Right ventricle myocardium superior (tissue), 1 donor: Measurements from ENCODE around the gene PPP1R14D. TPM values are rescaled to one million over a fixed set of nuclear protein-coding genes. Genes with fewer than 3 reads are reported as not detected.

ENCODE experiments used
- ATAC-seq: fragments of 200-7000 bp; cut with Tn5 transposase; one replicate; pipeline ENCODE4 v1.9.1; 2020; ENCODE audit warnings: mild to moderate bottlenecking; ENCODE audit not compliant: poor library complexity
- DNase-seq: peaks from one replicate; pipeline ENCODE4 v3.0.0-alpha.2; 2020
- intact Hi-C: fragments of 100-400 bp; cut with DNase I; formaldehyde crosslinking; loops from one replicate; pipeline ENCODE4 v1.11.2; 2022
- total RNA-seq: library from RNA; stranded (reverse); fragmentation: NEBNext Ultra II Directional; extraction: Animal tissue kit (Norgen Biotek cat#: 25700); gene quantifications from one replicate; pipeline ENCODE4 v1.2.1, GENCODE V29; 2021
- donor health status: DM: no; HTN: yes; CAD: no; lungs with severe emphysema.

Gene PPP1R14D
- total RNA-seq, 1 donor from 2014 or later = not detected

DNA sequence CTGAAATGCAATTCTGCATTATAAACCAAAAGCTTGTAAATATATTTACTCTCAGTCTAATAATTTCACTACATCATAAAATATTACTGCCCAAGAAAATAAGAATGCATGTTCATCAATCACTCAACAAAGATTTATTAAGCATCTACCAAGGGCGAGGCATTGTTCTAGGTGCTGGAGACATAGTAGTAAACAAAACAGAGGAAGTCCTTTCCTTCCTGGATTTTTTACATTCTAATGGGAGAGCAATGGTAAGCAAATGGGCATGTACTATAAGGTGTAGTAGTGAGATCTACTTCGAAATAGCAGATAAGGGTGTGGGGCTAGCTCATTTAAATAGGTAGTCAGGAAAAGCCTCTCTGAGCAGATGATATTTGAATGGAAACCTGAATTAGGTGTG lies 32.5 kb downstream of the PPP1R14D start:
- no peak for ATAC-seq
- intact Hi-C loops = no loop called here
- no peak for DNase-seq

DNA sequence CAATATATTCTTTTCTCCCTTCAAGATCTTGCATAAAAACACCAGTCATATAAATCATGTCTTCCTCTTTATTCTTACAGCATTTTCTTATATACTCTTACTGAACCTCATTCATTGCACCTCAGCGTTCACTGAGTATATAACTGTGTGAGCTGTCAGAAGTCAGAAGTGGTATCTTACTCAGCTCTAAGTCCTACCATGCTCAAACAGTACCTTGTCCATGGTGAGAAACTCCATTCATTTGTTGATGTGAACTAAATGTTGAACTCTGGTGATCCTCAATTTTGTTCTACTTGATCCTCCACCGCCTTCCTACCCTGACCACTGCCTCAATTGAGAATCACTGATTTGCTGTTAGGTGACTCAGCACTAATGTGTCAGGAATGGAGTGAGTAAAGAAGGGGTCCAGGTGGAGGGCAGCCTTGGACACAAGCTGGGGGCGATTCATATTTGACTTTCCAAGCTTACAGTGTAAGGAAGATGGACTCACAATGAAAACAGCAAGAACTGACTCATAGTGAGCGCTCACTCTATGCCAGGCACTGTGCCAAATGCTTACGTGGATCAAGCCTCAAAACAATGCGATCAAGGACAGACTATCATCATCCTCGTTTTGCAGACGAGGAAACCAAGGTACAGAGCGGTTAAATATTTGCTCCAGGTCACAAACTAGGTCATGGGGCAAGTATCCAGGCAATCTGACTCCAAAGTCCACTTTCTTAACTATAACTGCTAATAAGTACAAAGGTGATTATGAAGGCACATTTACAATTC lies 35.1 kb downstream of the PPP1R14D start:
- intact Hi-C loops = no loop called here
- DNase-seq (no peak), ATAC-seq (peak; percentile 43)

- ATAC-seq (no peak), DNase-seq (no peak)
- intact Hi-C loops = no loop called here
Observed at GRCh38 chr15:40792394-40792793, 36.1 kb downstream of the PPP1R14D start.

GRCh38 chr15:40790718-40791117 lies 37.8 kb downstream of the PPP1R14D start:
- intact Hi-C loops = no loop called here
- DNase-seq (no peak), ATAC-seq (no peak)

GRCh38 chr15:40789999-40790398 lies 38.5 kb downstream of the PPP1R14D start:
- intact Hi-C loops = no loop called here
- DNase-seq (no peak), ATAC-seq (no peak)

DNA sequence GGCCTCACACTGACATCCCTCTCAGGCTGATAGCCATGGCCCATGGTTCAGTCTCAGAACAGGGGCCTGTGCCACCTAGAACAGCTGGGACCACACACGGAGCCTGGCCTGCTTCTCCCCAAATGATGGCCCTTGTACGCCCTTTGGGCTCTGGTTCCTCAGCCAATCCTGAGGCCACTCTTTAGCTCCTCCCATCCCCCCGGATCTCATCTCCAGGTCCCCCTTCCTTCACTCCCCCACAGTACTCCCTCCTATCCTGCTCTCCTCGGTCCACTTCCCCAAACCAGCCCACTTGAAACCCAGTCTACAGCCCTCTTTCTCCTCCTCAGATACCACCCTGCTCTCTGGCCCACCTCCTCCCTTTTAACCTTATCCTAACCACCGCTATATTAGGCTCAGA lies 39.4 kb downstream of the PPP1R14D start:
- ATAC-seq = no peak
- intact Hi-C loops = no loop called here
- no peak for DNase-seq

DNA sequence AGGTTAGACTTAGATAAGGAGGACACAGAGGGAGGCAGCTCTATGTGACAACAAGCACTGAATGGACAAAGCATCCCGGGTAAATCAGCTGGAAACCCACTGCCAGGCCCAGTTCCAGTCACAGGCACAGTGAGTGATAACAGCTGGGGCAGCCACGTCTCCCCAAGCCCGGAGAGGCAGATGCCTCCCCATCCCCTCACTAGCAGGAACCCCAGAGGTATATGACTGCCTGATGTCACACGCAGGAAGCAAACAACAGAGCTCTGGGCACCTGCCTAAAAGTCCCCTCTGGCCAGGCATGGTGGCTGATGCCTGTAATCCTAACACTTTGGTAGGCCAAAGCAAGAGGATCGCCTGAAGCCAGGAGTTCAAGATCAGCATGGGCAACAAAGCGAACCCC lies 40.5 kb downstream of the PPP1R14D start:
- no peak for DNase-seq
- intact Hi-C loops = no loop called here
- peak; percentile 25 for ATAC-seq

- peak; percentile 32 for ATAC-seq
- no peak for DNase-seq
- intact Hi-C loops = no loop called here
Observed at GRCh38 chr15:40787344-40787841, 41.1 kb downstream of the PPP1R14D start.

- intact Hi-C loops = no loop called here
- no peak for DNase-seq
- ATAC-seq = no peak
Observed at GRCh38 chr15:40785814-40786213, 42.7 kb downstream of the PPP1R14D start.

- DNase-seq (no peak), ATAC-seq (no peak)
- intact Hi-C loops = no loop called here
Observed at GRCh38 chr15:40785164-40785563, 43.3 kb downstream of the PPP1R14D start.

- intact Hi-C loops = no loop called here
- DNase-seq (no peak), ATAC-seq (peak; percentile 73)
Observed at GRCh38 chr15:40782609-40783227, 45.8 kb downstream of the PPP1R14D start.

DNA sequence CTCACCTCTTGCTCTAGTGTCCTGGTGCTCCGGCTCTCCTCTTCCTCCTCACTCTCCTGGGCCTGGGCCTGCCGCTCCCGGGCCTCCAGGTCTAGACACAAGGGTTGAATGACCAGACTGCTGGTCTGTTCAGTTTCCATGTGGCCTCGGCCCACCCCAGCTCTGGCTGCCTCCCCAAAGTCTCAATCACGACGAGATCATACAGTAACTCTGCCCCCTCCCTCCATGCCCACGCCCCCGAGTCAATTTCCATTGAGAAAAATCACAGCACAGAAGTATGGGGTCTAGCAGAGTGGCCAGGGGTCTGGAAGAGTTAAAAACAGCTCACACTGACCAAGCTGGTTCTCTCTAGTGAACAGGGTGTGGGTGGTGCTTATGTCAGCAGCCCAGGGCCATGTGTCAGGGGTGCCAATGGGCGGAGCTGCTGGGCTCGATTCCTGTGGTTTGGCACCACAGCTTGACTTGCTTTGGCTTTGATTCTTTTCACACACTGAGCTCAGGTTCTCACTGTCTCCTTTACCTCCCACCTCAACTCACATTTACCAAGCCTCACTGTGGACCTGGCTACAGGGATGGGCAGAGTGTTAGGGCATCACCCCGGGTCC lies 51.9 kb downstream of the PPP1R14D start:
- ATAC-seq (peak; percentile 29), DNase-seq (no peak)
- intact Hi-C loops = no loop called here

DNA sequence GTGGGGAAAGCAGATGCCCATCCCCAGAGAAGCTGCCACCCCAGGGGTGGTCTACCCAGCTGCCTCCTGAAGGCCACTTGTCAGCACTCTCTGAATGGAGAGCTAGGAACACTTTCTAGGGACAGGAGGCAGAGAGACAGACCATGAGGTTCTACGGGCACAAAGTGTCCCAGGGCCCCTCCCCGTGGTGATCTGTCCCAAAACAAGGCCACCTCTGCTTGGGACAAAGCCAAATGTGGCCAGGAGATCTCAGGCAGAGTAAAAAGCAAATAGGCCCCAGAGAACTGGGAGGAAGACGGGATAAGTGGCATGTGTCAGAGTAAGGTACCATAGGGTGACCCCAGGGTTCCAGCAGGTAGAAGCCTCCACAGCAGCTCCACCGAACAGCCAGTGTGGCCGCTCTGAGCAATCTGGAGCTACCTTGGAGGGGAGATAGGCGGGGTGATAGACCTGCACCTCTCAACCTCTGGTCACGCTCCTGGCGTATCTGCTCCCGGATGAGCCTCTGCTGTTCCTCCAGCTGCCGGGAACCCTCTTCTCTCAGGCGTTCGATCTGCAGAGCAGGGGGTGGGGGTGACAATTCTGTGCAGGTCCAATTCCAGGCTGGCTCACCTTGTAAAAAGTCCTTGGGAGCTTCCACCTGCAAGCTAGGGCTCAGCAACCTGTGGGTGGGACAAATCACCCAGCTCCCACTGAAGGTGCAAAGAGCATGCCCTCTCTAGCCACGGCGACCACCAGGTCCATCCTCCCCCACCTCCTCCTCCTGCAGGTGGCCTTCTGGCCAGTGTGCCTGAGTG lies 52.6 kb downstream of the PPP1R14D start:
- intact Hi-C loops = no loop called here
- ATAC-seq (no peak), DNase-seq (no peak)

DNA sequence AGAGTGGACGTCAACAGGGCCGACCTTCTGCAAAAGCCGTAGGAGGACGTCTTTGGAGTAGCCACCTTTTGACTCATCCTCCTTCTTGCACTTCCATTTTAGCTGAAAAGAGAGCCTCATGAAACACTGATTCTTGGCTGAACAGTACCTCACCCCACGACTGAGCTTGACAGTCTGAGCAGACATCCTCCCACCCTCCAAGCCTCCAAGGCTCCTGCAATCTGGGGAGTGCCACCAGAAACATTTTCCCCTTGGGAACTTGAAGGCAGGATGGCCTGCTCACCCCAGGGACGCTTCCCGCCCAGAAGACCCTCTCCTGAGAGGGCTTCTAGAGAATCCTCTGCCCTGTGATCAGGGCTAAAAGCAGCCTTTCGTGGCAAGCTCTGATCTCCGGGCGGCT lies 53.5 kb downstream of the PPP1R14D start:
- intact Hi-C loops = no loop called here
- no peak for DNase-seq
- no peak for ATAC-seq

DNA sequence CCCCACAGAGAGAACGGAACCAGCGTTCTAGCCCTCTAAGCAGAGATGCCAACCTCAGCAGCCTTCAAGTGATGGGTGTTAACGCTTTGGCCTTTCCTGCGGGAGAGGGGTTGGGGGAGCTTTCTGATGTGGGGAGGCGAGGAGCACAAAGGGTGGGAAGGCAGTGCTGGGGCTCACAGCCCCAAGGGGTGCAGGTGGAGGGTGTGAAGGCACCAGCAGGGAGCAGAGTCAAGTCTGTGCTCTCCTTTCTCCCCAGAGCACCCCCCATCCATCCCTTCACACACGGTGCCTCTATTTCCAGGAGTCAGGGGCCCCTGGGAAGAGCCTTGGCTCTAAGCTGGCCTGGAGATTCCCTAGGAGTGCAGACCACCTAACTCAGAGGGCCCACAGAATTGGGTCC lies 54.6 kb downstream of the PPP1R14D start:
- ATAC-seq = no peak
- DNase-seq = no peak
- intact Hi-C loops = no loop called here

- ATAC-seq = no peak
- DNase-seq = no peak
- intact Hi-C loops = no loop called here
Observed at GRCh38 chr15:40773496-40773895, 55.0 kb downstream of the PPP1R14D start.

GRCh38 chr15:40772014-40772413 lies 56.5 kb downstream of the PPP1R14D start:
- no peak for ATAC-seq
- intact Hi-C loops = no loop called here
- DNase-seq = no peak

GRCh38 chr15:40771242-40771641 lies 57.3 kb downstream of the PPP1R14D start:
- intact Hi-C loops = no loop called here
- no peak for DNase-seq
- no peak for ATAC-seq

DNA sequence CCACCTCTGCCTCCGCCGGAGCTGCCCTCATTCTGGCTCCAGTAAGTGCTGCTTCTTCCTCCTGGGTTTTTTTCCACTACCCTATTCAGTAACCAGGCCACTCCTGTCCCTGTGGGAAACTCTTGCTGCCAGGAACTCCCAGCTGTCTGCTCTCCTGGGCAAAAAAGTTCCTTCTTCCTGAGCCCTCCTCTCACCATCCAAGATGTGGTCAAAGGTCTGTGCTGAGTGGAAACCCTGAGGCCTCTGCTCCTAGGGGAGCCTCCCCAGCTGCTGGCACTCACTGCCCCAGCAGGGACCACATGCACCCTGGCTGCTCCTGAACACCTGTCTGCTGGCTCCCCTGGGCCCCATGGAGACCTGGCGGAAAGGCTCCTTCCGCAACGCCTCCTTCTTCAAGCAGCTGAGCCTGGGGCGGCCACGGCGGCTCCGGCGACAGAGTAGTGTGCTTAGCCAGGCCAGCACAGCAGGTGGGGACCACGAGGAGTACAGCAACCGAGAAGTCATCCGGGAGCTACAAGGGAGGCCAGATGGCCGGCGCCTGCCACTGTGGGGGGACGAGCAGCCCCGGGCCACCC lies 58.3 kb downstream of the PPP1R14D start:
- intact Hi-C loops = no loop called here
- DNase-seq = no peak
- no peak for ATAC-seq
